Measurements from ENCODE around the gene SEC14L3. TPM values are rescaled to one million over a fixed set of nuclear protein-coding genes. Genes with fewer than 3 reads are reported as not detected.

The SEC14L3 gene
- total and polyA plus RNA-seq, 10 of the 15 experiments (the other 5 are each of a cell fraction or from before 2014, with no cell fraction given) = 0.03 TPM; not detected in 9

GRCh38 chr22:30516731-30517130 lies 44.9 kb upstream of the SEC14L3 start:
- 36% methylated on average over 5 of the region's 5 CpGs for WGBS (ENCODE audit: insufficient coverage, insufficient replicate concordance, low lambda C conversion rate, missing lambda C conversion rate)
- H3K27ac ChIP-seq (ENCODE audit: control insufficient read depth, insufficient read depth) = no peak overlapping the region
- H3K27me3 ChIP-seq (replicated peaks in 1 of 2; ENCODE audit: control insufficient read depth in 2 of 2, insufficient read depth in 2 of 2, low read length in 1 of 2) = peaks cover 0 to 2% of the 10 kb centered on the region in 2 experiments; a peak in 1 of 4 replicates
- no TSS peak for BruUV-seq (replicated peaks)
- no peak overlapping the region for H3K9ac ChIP-seq (ENCODE audit: control insufficient read depth, insufficient read depth, low read length)
- no peak for TF ChIP-seq RB1 (IDR thresholded peaks at IDR 0.05; ENCODE audit: borderline replicate concordance)
- TF ChIP-seq SMARCA5 (IDR thresholded peaks at IDR 0.05) = no peak
- TF ChIP-seq SMAD5 (IDR thresholded peaks at IDR 0.05; ENCODE audit: low read depth) = no peak
- no peak for TF ChIP-seq IRF4 (IDR thresholded peaks at IDR 0.05; ENCODE audit: low read depth, low read length)
- TF ChIP-seq ZNF592 (IDR thresholded peaks at IDR 0.05) = no peak
- no peak for TF ChIP-seq YY1 (IDR thresholded peaks at IDR 0.05; ENCODE audit: low read depth, low read length)
- TF ChIP-seq SMC3 (IDR thresholded peaks at IDR 0.05; ENCODE audit: borderline replicate concordance, low read length) = no peak
- no peak for TF ChIP-seq ZNF24 (IDR thresholded peaks at IDR 0.05)
- no peak for TF ChIP-seq IKZF1 (conservative IDR thresholded peaks at IDR 0.05)
- no peaks in the 10 kb centered on the region for H3K36me3 ChIP-seq (ENCODE audit: control insufficient read depth in 2 of 2, insufficient read depth in 2 of 2, low read length in 1 of 2)
- CTCF ChIA-PET = interaction anchor here (1.6 kb wide), 1 partner anchor 48 kb away, joined by 3 read pairs; no protein-coding TSS in a partner anchor
- POLR2A ChIA-PET = no interaction called here
- no peaks in the 10 kb centered on the region for H3K79me2 ChIP-seq (ENCODE audit: control insufficient read depth, insufficient read depth, low read length)
- no peak overlapping the region for H3K4me2 ChIP-seq (ENCODE audit: control insufficient read depth, insufficient read depth)
- RAD21 ChIA-PET (ENCODE audit: unreplicated experiment) = no interaction called here
- no peak for DNase-seq (ENCODE audit: low read depth, low spot score)
- no peaks in the 10 kb centered on the region for H3K4me1 ChIP-seq (ENCODE audit: control insufficient read depth, insufficient read depth, low read length)
- SMC1A ChIA-PET (ENCODE audit: uncharacterized antibody, unreplicated experiment) = no interaction called here
- no peak for FAIRE-seq
- no peak overlapping the region for H2AFZ ChIP-seq (ENCODE audit: control insufficient read depth, low read depth, low read length)
- no peaks in the 10 kb centered on the region for H3K9me3 ChIP-seq (replicated peaks; ENCODE audit: control insufficient read depth, insufficient read depth, low read length)
- in situ Hi-C loops (cut with MboI) = no loop called here
- no peak for ATAC-seq
- no peak overlapping the region for H3K4me3 ChIP-seq
- H4K20me1 ChIP-seq (ENCODE audit: control insufficient read depth, insufficient read depth) = no peaks in the 10 kb centered on the region
- intact Hi-C loops (cut with micrococcal nuclease; ENCODE audit: unreplicated experiment) = no loop called here

All from GM12878 (cell line).